HepG2 (cell line): ENCODE data around the gene CASZ1.

Source experiments
- EZH2 ChIP-seq: conservative IDR thresholded peaks from 2 replicates; pipeline ENCODE4 v1.6.1; 2012; ENCODE audit warnings: mild to moderate bottlenecking, low read depth, low read length, moderate library complexity
- FOXK2 ChIP-seq: fragments of 450-650 bp; IDR thresholded peaks from 2 replicates; pipeline ENCODE4 v1.6.1; 2016
- MYNN ChIP-seq: sonication (generic); formaldehyde crosslinking; IDR thresholded peaks from 2 replicates; pipeline ENCODE4 v1.4.0; 2020; ENCODE audit warnings: mild to moderate bottlenecking, low read depth, missing genetic modification reagents
- NCOA1 ChIP-seq: sonication (generic); formaldehyde crosslinking; IDR thresholded peaks from 2 replicates; pipeline ENCODE4 v1.9.0; 2021; ENCODE audit warnings: missing genetic modification reagents
- ONECUT2 ChIP-seq: sonication (generic); formaldehyde crosslinking; IDR thresholded peaks from 2 replicates; pipeline ENCODE4 v1.4.0; 2020; ENCODE audit warnings: missing genetic modification reagents
- PHF8 ChIP-seq: sonication (generic); formaldehyde crosslinking; IDR thresholded peaks from 2 replicates; pipeline ENCODE4 v1.5.0; 2020; ENCODE audit warnings: missing genetic modification reagents
- SP1 ChIP-seq, 2 experiments: fragments of 450-650 bp in 1 of 2; sonication (generic) in 1 of 2; formaldehyde crosslinking in 1 of 2; IDR thresholded peaks; 2 replicates each; pipeline versions ENCODE4 v1.4.0 to v1.6.1; 2016 to 2020; ENCODE audit warnings: missing genetic modification reagents in 1 of 2
- SUZ12 ChIP-seq: fragments of 150-350 bp; IDR thresholded peaks from 2 replicates; pipeline ENCODE4 v1.6.1; 2014; ENCODE audit warnings: low read depth, low read length
- TF ChIP-seq, protein P1 (sequence below): sonication (generic); formaldehyde crosslinking; IDR thresholded peaks from 2 replicates; pipeline ENCODE4 v1.4.0; 2020; ENCODE audit warnings: missing genetic modification reagents, mild to moderate bottlenecking, borderline replicate concordance
- TF ChIP-seq, protein P2 (sequence below): sonication (generic); formaldehyde crosslinking; IDR thresholded peaks from 2 replicates; pipeline ENCODE4 v1.4.0; 2020; ENCODE audit warnings: missing genetic modification reagents
- TF ChIP-seq, protein P3 (sequence below): sonication (generic); formaldehyde crosslinking; IDR thresholded peaks from 2 replicates; pipeline ENCODE4 v1.4.0; 2020; ENCODE audit warnings: missing genetic modification reagents
- TF ChIP-seq, protein P4 (sequence below): sonication (generic); formaldehyde crosslinking; IDR thresholded peaks from 2 replicates; pipeline ENCODE4 v1.5.0; 2020; ENCODE audit warnings: mild to moderate bottlenecking, missing genetic modification reagents, moderate library complexity

DNA sequence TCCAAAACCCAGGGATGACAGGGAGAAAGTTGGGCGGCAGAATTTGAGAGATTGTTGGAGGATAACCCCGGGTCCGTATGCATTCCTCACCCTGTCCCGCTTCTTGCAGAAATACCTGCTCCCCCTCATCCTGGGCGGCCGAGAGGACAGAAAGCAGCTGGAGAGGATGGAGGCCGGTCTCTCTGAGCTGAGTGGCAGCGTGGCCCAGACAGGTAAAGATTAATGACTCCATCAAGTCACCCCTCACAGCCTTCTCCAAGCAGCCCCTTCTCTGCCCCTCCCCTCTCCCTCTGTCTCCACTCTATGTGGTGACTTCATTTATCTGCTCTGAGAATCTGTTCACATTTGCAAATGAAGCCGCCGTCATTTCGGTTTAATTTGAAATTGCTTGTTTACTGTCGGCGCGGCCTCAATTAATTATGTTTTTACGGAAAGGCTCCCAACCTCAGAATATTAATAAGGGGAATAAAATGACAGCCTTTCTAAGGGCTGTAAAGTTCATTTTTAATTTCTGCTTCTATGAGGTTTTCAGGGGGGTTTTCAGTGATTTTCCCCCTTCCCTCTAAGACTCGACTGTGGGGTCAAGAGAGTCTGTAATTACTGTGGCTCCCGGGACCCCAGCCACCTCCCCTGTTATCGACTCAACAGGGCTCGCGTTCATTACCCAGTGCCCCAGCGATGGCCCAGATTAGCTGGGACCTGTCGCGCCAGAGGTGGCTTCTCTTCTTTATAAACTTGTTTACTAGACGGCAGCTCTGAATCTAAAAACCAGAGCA is 173.3 kb downstream of the CASZ1 start:
- no peak for TF ChIP-seq SP1 (IDR thresholded peaks at IDR 0.05)
- no peak for TF ChIP-seq SP1 (CRISPR knock-in tag; IDR thresholded peaks at IDR 0.05)
- TF ChIP-seq, protein P1, sequence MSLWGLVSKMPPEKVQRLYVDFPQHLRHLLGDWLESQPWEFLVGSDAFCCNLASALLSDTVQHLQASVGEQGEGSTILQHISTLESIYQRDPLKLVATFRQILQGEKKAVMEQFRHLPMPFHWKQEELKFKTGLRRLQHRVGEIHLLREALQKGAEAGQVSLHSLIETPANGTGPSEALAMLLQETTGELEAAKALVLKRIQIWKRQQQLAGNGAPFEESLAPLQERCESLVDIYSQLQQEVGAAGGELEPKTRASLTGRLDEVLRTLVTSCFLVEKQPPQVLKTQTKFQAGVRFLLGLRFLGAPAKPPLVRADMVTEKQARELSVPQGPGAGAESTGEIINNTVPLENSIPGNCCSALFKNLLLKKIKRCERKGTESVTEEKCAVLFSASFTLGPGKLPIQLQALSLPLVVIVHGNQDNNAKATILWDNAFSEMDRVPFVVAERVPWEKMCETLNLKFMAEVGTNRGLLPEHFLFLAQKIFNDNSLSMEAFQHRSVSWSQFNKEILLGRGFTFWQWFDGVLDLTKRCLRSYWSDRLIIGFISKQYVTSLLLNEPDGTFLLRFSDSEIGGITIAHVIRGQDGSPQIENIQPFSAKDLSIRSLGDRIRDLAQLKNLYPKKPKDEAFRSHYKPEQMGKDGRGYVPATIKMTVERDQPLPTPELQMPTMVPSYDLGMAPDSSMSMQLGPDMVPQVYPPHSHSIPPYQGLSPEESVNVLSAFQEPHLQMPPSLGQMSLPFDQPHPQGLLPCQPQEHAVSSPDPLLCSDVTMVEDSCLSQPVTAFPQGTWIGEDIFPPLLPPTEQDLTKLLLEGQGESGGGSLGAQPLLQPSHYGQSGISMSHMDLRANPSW = no peak
- TF ChIP-seq, protein P2, sequence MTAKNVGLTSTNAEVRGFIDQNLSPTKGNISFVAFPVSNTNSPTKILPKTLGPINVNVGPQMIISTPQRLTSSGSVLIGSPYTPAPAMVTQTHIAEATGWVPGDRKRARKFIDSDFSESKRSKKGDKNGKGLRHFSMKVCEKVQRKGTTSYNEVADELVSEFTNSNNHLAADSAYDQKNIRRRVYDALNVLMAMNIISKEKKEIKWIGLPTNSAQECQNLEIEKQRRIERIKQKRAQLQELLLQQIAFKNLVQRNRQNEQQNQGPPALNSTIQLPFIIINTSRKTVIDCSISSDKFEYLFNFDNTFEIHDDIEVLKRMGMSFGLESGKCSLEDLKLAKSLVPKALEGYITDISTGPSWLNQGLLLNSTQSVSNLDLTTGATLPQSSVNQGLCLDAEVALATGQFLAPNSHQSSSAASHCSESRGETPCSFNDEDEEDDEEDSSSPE (CRISPR knock-in tag) = no peak
- TF ChIP-seq, protein P3, sequence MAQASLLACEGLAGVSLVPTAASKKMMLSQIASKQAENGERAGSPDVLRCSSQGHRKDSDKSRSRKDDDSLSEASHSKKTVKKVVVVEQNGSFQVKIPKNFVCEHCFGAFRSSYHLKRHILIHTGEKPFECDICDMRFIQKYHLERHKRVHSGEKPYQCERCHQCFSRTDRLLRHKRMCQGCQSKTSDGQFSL (CRISPR knock-in tag) = no peak
- TF ChIP-seq MYNN = no peak
- TF ChIP-seq NCOA1 = no peak
- no peak for TF ChIP-seq ONECUT2 (CRISPR knock-in tag)
- TF ChIP-seq, protein P4, sequence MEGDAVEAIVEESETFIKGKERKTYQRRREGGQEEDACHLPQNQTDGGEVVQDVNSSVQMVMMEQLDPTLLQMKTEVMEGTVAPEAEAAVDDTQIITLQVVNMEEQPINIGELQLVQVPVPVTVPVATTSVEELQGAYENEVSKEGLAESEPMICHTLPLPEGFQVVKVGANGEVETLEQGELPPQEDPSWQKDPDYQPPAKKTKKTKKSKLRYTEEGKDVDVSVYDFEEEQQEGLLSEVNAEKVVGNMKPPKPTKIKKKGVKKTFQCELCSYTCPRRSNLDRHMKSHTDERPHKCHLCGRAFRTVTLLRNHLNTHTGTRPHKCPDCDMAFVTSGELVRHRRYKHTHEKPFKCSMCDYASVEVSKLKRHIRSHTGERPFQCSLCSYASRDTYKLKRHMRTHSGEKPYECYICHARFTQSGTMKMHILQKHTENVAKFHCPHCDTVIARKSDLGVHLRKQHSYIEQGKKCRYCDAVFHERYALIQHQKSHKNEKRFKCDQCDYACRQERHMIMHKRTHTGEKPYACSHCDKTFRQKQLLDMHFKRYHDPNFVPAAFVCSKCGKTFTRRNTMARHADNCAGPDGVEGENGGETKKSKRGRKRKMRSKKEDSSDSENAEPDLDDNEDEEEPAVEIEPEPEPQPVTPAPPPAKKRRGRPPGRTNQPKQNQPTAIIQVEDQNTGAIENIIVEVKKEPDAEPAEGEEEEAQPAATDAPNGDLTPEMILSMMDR (CRISPR knock-in tag) = no peak
- no peak for TF ChIP-seq FOXK2
- TF ChIP-seq EZH2 = no peak
- TF ChIP-seq SUZ12 = no peak
- TF ChIP-seq PHF8 = no peak
